ENCODE measurements around the gene LEUTX.

- TF ChIP-seq CTCF (IDR thresholded peaks at IDR 0.05) (peak; percentile 86), EZH2 (IDR thresholded peaks at IDR 0.05) (no peak)
Observed at GRCh38 chr19:39765091-39766076, 13.3 kb upstream of the LEUTX start.

Data from neural progenitor cell (in vitro differentiated cells).